ENCODE data around the gene PFDN6. TPM values are rescaled to one million over a fixed set of nuclear protein-coding genes. Genes with fewer than 3 reads are reported as not detected.

PFDN6 gene
- total and polyA plus RNA-seq, 9 of the 15 experiments (the other 6 are each of a cell fraction or from before 2014, with no cell fraction given) = 6.8 to 475 (median 216) TPM

- TF ChIP-seq CHD7 (IDR thresholded peaks at IDR 0.05; ENCODE audit: low read depth, low read length) (no peak), FIP1L1 (IDR thresholded peaks at IDR 0.05; ENCODE audit: low read depth, low read length, poor library complexity, severe bottlenecking) (no peak), CBX3 (IDR thresholded peaks at IDR 0.05; ENCODE audit: borderline replicate concordance in 1 of 2, low read length in 2 of 2) (no peak), ZNF354B (CRISPR knock-in tag; IDR thresholded peaks at IDR 0.05) (no peak), CBX1 (IDR thresholded peaks at IDR 0.05; ENCODE audit: low read depth) (no peak), TARDBP (IDR thresholded peaks at IDR 0.05) (no peak), MEIS2 (IDR thresholded peaks at IDR 0.05; ENCODE audit: partially characterized antibody) (no peak), HNRNPL (IDR thresholded peaks at IDR 0.05; ENCODE audit: low read depth, low read length) (no peak), ZNF740 (CRISPR knock-in tag; IDR thresholded peaks at IDR 0.05) (no peak), ZNF740 (tag; IDR thresholded peaks at IDR 0.05) (no peak; a peak in 1 of 4 replicates), ZNF586 (CRISPR knock-in tag; conservative IDR thresholded peaks at IDR 0.05) (no peak), ILK (tag; IDR thresholded peaks at IDR 0.05; ENCODE audit: borderline replicate concordance, low read depth) (no peak), MXI1 (IDR thresholded peaks at IDR 0.05; ENCODE audit: low read depth, low read length) (peak; percentile 55)
Measured at GRCh38 chr6:33317669-33318425, 28.4 kb downstream of the PFDN6 start, which contains the start of gene ZBTB22 (continued).

All from K562 (cell line).